HuH-7.5 (cell line): ENCODE data around the gene TTC34.

Source experiments
- DNase-seq: peaks from one replicate; pipeline ENCODE4 v3.0.0; 2011; ENCODE audit warnings: low spot score

The TTC34 gene

DNA sequence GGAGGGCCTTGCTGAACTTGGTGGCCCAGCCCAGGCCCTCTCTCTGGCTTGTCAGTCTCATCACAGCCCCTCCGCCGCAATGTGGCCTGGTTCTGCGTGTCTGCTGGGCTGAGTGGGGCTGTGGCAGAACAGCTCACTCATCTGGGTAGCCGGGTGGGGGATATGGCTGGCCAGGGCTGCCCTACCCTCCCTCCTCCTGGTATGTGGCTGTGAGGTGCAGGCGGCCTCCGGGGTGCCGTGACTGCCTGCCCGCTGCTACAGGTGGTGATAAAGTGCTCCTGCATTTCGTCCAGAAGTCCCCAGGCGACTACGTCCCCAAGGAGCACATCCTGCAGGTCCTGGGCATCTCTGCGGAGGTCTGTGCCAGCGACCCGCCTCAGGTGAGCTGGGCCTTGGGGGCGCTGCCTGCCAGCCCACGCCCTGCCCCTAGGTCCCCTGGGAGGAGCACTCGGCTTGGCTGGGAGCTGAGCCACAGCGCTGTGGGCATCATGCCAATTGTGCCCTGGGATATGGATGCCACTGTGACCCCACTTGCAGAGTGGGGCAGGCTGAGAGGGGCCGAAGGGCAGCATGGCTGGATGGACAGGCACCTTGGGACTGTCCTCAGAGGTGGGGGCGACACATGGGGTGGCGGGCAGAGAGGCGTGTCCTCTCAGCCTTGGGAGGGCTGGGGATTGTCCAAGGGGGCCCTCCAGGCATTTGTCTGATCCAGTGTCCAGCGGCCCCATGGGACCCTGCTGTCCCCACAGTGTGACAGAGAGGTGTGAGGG lies 212.6 kb downstream of the TTC34 start:
- no peak for DNase-seq

GRCh38 chr1:2587860-2588571 lies 213.5 kb downstream of the TTC34 start:
- no peak for DNase-seq

- DNase-seq, result peak; percentile 60
These were observed 214.2 kb downstream of the TTC34 start for GRCh38 chr1:2587071-2587859.

GRCh38 chr1:2586154-2587070 lies 215.1 kb downstream of the TTC34 start, which contains the start of gene PRXL2B:
TSS of gene PRXL2B (plus strand) at chr1:2586777. CDS start at chr1:2586886, 109 bp downstream.
- DNase-seq, result peak; percentile 97
